Posterior vena cava (tissue), 2 donors: ENCODE data around the gene MVD. TPM values are rescaled to one million over a fixed set of nuclear protein-coding genes. Genes with fewer than 3 reads are reported as not detected.
A peak's percentile ranks its signal among the peaks of the same experiment; 100 is the strongest.

Experiments used
- DNase-seq: peaks from one replicate; pipeline ENCODE4 v3.0.0-alpha.2; 2020; ENCODE audit warnings: low spot score
- intact Hi-C, 2 donors: fragments of 100-400 bp; cut with DNase I; formaldehyde crosslinking; loops; one replicate each; pipeline versions ENCODE4 v1.14.1 to v1.14.2; 2022 to 2023
- total RNA-seq, 2 donors: library from RNA; stranded (reverse); fragmentation: NEBNext Ultra II Directional; extraction: Animal tissue kit (Norgen Biotek cat#: 25700); gene quantifications; one replicate each; pipeline ENCODE4 v1.2.1, GENCODE V29; 2021
- donor health status: DM: yes; HTN: yes; CAD: no.
- donor health status: DM: yes; HTN: yes; CAD: no.

MVD gene
- total RNA-seq, 2 donors from 2014 or later, result 21.6 to 22.6 TPM

- intact Hi-C loops, result no loop called here
- no peak for DNase-seq
These were observed 43.8 kb downstream of the MVD start for GRCh38 chr16:88618956-88619667.

- DNase-seq, result no peak
- intact Hi-C loops, result no loop called here
These were observed 44.5 kb downstream of the MVD start for GRCh38 chr16:88618182-88618955.

- intact Hi-C loops, result no loop called here
These were observed 45.4 kb downstream of the MVD start for GRCh38 chr16:88617268-88618031.

GRCh38 chr16:88616736-88617135 lies 46.2 kb downstream of the MVD start:
- intact Hi-C loops, result no loop called here
- no peak for DNase-seq

More at GRCh38 chr16:88617268-88618031, 45.4 kb downstream of the MVD start:
- no peak for DNase-seq

GRCh38 chr16:88616320-88616719 lies 46.6 kb downstream of the MVD start:
- no peak for DNase-seq
- intact Hi-C loops, result no loop called here

GRCh38 chr16:88614818-88615580 lies 47.9 kb downstream of the MVD start:
- intact Hi-C loops, result no loop called here
- DNase-seq, result no peak

GRCh38 chr16:88613911-88614817 lies 48.7 kb downstream of the MVD start:
- DNase-seq, result no peak
- intact Hi-C loops, result no loop called here

GRCh38 chr16:88613293-88613692 lies 49.6 kb downstream of the MVD start:
- intact Hi-C loops, result no loop called here
- DNase-seq, result no peak

- intact Hi-C loops, result no loop called here
- no peak for DNase-seq
These were observed 51.7 kb downstream of the MVD start for GRCh38 chr16:88610909-88611812.

- no peak for DNase-seq
- intact Hi-C loops, result no loop called here
These were observed 52.8 kb downstream of the MVD start for GRCh38 chr16:88610080-88610479.

- intact Hi-C loops, result loop anchor here in 1 of 2 donors (5.0 kb wide), 1 partner anchor 253 kb away; no protein-coding TSS in a partner anchor
- peak; percentile 40 for DNase-seq
These were observed 53.5 kb downstream of the MVD start for GRCh38 chr16:88609426-88609825.

- intact Hi-C loops, result loop anchor here in 1 of 2 donors (5.0 kb wide), 1 partner anchor 254 kb away; no protein-coding TSS in a partner anchor
- no peak for DNase-seq
These were observed 54.8 kb downstream of the MVD start for GRCh38 chr16:88608076-88608475.

GRCh38 chr16:88606148-88606757 lies 56.6 kb downstream of the MVD start:
- DNase-seq, result no peak
- intact Hi-C loops, result loop anchor here in 1 of 2 donors (5.0 kb wide), 1 partner anchor 256 kb away; no protein-coding TSS in a partner anchor

- no peak for DNase-seq
- intact Hi-C loops, result loop anchor here in 1 of 2 donors (5.0 kb wide), 1 partner anchor 257 kb away; no protein-coding TSS in a partner anchor
These were observed 57.4 kb downstream of the MVD start for GRCh38 chr16:88605186-88606147.

GRCh38 chr16:88602091-88602490 lies 60.8 kb downstream of the MVD start:
- no peak for DNase-seq
- intact Hi-C loops, result no loop called here
